GM19239 (cell line): ENCODE measurements around the gene AGAP1.
A peak's percentile ranks its signal among the peaks of the same experiment; 100 is the strongest.

Source experiments
- DNase-seq: peaks from one replicate; pipeline ENCODE4 v3.0.0; 2011; ENCODE audit warnings: low spot score; ENCODE audit not compliant: insufficient read length
- FAIRE-seq: peaks from 2 replicates; lab custom pipeline; 2011; peaks lifted over from hg19 to GRCh38; lab: Jason Lieb, UNC

AGAP1 gene

GRCh38 chr2:236169741-236170589 lies 676.1 kb downstream of the AGAP1 start:
- no peak for FAIRE-seq
- DNase-seq = no peak

DNA sequence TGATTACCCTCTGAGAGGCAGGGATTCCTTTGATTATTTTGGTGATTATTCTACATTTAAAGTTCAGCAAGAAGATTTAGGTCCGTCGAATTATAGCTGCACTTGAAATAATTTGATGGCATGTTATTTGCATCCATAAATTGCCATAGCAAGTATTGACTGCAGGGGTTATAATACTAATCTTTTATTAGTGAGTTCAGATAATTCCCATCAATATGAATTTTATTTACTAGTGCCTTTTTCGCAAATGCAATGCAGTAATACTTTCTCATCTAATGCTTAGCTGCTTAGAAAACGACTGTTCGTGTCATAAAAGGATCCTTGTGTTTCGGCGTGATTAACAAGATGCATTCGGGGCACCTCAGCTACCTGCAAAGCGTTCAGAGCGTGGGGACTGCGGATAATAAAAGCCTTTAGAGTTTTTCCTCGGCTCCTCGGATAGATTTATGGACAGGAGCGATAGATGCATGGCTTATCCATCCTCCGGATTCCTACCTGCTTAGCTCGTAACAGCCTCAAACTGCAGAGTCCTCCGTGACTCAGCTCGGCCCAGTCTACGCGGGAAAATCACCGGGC lies 676.8 kb downstream of the AGAP1 start:
- DNase-seq (no peak), FAIRE-seq (no peak)

GRCh38 chr2:236171181-236171679 lies 677.4 kb downstream of the AGAP1 start:
- DNase-seq = no peak
- no peak for FAIRE-seq

- FAIRE-seq (no peak), DNase-seq (no peak)
Observed at GRCh38 chr2:236171680-236172254, 677.9 kb downstream of the AGAP1 start.

GRCh38 chr2:236172255-236173035 lies 678.6 kb downstream of the AGAP1 start:
- FAIRE-seq = no peak
- DNase-seq = no peak

- FAIRE-seq = no peak
Observed at GRCh38 chr2:236173036-236173728, 679.3 kb downstream of the AGAP1 start.

DNA sequence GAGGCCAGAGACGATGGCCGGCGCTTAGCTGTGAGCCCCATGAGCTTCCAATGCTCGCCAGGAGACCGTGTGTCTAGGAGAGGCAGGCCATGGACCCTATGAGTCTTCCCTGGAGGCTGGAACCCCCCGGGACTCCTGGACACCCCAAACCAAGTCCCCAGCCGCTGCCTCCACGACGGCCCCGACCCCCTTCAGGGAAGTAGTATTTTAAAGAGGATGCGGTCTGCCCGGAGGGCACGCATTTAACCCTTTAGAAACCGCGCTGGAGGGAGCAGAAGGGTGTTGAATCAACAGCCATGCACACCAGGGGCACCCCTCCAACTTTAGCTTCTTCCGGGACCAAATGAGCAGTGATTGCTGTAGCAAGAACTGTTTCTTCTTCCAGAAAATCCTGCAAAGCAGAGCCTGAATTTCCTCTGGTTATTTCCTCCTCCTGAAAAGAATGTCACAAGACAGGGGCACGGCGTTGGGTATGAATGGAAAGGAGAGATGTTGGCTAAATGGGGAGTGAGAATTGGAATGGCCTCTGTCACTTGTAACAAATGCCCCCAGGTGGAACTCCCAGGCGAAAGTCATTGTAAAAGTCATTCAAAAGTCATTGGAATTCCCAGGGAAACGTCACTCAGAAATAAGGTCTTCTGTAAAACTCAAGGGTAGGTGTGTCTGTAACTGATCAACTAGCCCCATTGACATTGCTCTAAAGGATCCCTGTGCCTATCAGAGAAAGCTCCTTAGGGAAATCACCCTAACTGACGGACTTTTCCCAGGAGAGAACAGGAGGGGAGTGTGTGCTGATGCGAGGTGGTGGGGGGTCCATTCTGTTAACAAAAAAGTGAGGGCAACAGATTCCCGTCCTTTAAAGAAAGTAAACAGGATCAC lies 680.1 kb downstream of the AGAP1 start:
- FAIRE-seq = no peak
- no peak for DNase-seq

More at GRCh38 chr2:236173036-236173728, 679.3 kb downstream of the AGAP1 start:
- no peak for DNase-seq

GRCh38 chr2:236175548-236176150 lies 681.8 kb downstream of the AGAP1 start:
- DNase-seq = no peak
- FAIRE-seq = no peak

DNA sequence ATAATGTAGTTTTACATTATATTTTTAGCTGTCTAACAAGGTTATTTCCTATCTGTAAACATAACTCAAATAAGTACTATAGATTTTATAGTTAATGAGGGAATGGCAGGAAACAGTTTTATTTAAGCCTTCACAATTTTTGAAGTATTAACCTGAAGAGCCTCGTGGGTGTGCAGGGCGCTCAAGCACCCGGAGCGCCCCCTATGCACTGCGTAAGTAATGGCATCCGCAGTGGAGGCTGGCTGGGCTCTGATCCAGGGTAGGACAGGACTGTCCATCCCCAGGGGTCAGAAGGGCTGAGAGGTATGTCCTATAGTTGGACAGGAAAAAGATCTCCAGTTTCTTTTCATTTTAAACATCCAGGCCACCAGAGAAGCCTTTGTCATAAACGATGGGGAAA lies 682.6 kb downstream of the AGAP1 start:
- no peak for DNase-seq
- FAIRE-seq = no peak

- DNase-seq = no peak
- no peak for FAIRE-seq
Observed at GRCh38 chr2:236176951-236177350, 683.1 kb downstream of the AGAP1 start.

DNA sequence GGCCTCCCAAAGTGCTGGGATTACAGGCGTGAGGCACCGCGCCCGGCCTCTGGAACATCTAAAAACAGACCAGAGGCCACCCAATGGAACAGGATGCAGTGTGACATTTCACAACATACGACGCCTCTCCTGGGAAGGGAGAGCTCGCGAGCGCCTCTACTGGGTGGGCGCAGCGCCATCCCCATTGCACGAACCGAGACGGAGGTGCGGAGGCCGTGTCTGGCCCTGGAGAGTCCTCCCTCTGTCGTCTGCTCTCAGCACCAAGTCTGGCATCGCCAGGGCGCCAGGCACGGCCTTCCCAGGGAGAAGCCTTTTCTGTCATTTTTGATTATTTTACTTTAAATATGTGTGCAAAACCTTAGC lies 683.7 kb downstream of the AGAP1 start:
- DNase-seq = no peak
- FAIRE-seq = no peak

DNA sequence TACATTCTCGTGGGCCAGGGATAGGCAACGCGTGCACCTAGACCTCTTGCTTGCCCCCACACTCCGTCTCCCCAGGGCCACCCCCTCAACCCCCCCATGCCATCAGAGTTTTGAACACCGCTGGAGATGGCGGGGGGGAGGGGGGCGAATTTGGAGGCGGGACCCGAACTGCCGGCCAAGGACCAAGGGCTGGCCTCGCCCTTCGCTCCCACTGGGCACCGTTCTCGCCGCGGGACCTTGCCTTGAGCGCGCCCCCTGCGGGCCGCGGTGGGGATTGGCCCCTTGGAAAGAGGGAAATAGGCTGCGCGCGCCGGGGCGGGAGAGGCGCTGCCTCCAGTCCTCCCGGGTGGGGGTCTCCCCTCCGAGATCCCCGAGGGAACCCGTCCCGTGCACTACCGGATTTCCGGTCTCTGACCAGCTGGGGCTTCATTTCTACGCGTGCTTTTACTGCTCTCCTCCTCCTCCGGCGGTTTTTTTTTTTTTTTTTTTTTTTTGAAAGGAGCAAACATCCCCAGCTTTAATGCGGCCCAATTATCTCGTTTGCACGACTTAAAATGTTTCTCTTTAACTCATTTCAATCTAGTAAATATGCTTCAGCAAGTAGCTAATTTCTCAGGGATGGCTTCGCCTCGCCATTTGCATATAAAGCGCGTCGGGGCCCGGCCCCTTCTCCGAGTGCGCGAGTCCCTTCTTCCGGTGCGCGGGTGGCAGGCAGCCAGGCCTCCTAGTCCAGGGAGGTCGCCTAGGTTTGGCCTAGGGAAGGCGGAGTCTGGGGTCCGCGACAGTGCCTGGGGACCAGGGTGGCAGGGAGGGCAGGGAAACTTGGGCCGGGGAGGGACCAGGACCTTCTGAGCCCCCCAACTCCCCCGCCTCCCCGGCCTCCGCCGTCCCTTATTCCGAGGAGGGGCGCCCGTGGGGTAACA lies 684.4 kb downstream of the AGAP1 start:
- DNase-seq (no peak), FAIRE-seq (no peak)

DNA sequence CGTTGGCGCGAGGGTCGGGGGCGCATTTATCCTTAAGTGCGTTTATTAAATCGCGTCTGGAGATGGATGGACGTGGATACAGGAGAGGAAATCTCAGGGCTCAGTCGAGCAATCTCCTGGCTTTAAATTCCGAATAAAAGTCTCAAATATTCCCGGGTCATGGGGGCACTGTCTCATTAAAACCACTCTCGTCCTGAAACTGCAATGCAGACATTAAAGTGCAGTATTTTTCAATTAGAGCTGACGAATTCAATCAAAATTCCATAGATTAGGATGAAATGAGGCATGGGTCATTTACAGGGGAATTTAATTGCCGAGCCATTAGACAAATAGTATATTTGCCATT lies 685.0 kb downstream of the AGAP1 start:
- FAIRE-seq = no peak
- no peak for DNase-seq

GRCh38 chr2:236179236-236180075 lies 685.6 kb downstream of the AGAP1 start:
- FAIRE-seq (no peak), DNase-seq (no peak)

DNA sequence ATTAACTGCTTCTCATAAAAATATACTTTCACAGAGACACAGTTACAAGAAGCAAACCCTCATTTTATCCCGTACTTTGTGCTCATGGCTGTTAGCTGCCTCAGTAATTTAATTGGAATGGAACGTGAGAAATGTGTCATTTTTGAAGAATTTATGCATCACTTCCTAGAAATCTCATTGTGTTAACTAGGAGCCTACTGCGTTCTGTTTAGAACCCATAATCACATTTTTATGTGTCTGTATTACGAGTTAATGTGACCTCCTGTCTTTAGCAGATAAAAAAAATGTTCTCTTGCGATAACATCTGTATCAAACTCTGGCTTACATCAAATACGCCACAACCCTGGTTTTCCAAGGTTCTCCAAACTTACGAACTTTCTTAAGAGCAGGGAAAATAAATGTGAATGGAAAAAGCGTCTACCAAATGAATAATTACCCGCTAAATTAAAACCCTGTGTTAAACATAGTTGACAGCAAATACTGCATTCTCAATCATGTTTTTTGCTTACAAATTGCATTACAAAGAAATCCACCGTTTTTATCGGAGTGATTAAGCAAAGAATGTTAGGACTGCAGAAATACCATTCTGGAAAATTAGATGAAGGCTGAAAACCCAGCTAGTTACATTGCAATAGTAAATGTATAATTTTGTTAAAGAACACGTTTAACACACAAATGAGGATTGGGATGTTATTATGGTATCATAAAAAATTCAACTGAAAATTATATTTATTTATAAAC lies 686.4 kb downstream of the AGAP1 start:
- DNase-seq (no peak), FAIRE-seq (no peak)

DNA sequence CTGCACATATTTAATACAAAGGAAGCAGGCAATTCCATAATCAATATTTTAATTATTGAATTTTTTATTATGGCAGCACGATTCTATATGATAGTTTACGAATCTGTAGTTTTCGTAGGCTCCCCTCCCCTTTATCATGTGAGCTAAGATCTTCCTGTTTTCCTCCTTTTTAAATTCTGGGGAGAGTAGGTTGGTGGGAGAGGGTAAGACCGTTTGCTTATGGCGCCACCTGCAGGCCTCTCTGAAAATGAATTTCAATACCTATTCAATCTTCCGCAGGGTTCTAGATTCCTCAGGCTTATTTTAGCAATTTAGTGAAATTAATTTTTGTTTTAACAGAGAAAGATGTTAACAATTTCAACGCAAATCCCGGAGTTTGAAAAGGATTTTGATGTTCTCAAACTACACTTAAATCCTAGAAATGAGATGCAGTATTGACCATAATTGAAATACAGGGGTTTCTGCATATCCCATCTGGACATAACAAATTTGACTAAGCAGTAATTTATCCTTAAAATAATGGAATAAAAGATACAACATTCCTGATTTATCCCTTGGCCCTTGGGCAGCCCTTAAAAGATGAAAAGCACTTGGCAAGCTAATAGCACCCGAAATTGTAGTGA lies 687.1 kb downstream of the AGAP1 start:
- FAIRE-seq (peak; percentile 83), DNase-seq (no peak)
